ENCODE measurements around the gene CCR9.
A peak's percentile ranks its signal among the peaks of the same experiment; 100 is the strongest.

CCR9 gene

GRCh38 chr3:45885979-45886705, at the start of gene CCR9:
TSS of gene CCR9 (plus strand) at chr3:45886543. CDS start at chr3:45894934, 8,391 bp downstream.
- H3K4me3 ChIP-seq = no peak within 1 kb of the TSS
- no peak for TF ChIP-seq CTCF (IDR thresholded peaks at IDR 0.05)
- no peak within 1 kb of the TSS for H3K27ac ChIP-seq
- no peak for DNase-seq (ENCODE audit: low spot score)

- no peak for DNase-seq (ENCODE audit: low spot score)
- TF ChIP-seq CTCF (IDR thresholded peaks at IDR 0.05) = no peak
- Histone ChIP-seq H3K27ac (no peak overlapping the region), H3K4me3 (no peak overlapping the region)
Observed at GRCh38 chr3:45838466-45838865, 47.9 kb upstream of the CCR9 start.

- H3K4me3 ChIP-seq = peak overlapping the region; percentile 84
- no peak for TF ChIP-seq CTCF (IDR thresholded peaks at IDR 0.05)
- no peak for DNase-seq (ENCODE audit: low spot score)
- H3K27ac ChIP-seq = peak overlapping the region in 1 of 2 donors; percentile 45
Observed at GRCh38 chr3:45841420-45841756, 45.0 kb upstream of the CCR9 start.

GRCh38 chr3:45841757-45842491, 44.4 kb upstream of the CCR9 start, which contains the start of gene LZTFL1:
TSS of gene LZTFL1 (minus strand) at chr3:45842119. CDS start at chr3:45841991, 128 bp downstream.
- peak within 1 kb of the TSS in 1 of 2 donors; percentile 45 for H3K27ac ChIP-seq
- TF ChIP-seq CTCF (IDR thresholded peaks at IDR 0.05) = no peak
- DNase-seq (ENCODE audit: low spot score) = peak; percentile 93
- H3K4me3 ChIP-seq = peak within 1 kb of the TSS; percentile 84

- Histone ChIP-seq H3K27ac (no peak overlapping the region), H3K4me3 (no peak overlapping the region)
- no peak for DNase-seq (ENCODE audit: low spot score)
- no peak for TF ChIP-seq CTCF (IDR thresholded peaks at IDR 0.05)
Observed at GRCh38 chr3:45842851-45843625, 43.3 kb upstream of the CCR9 start.

- no peak for TF ChIP-seq CTCF (IDR thresholded peaks at IDR 0.05)
- Histone ChIP-seq H3K4me3 (no peak overlapping the region), H3K27ac (no peak overlapping the region)
- DNase-seq (ENCODE audit: low spot score) = no peak
Observed at GRCh38 chr3:45844616-45845015, 41.7 kb upstream of the CCR9 start.

Measured in coronary artery (tissue), 2 donors.